GM19193 (cell line): Measurements from ENCODE around the gene MMP12.

Experiments
- POLR2A ChIP-seq: IDR thresholded peaks from 4 replicates; pipeline ENCODE4 v1.6.1; 2011; ENCODE audit not compliant: insufficient read depth, insufficient read length; ENCODE audit errors: extremely low read depth

The MMP12 gene

DNA sequence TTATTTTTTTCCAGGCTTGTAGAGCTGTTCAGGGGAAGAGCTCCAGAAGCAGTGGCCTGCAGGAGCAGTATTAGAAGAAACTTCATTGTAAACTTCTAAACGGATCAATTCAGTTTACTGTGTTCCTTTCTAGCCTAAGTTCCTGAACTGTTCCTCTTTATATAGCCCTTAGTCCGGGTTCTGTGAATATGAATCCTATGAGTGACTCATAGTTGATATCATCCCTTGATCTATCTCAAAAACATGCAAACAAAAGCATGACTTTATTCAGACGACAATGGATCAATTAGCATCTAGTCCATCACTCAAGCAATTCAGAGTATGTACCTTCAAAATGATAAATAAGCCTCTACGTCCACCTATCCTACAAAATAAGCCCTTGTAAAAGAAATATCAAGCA, at the start of gene MMP12:
MMP12 (minus strand) TSS at position 131 of the 400 bp plus-strand sequence; CDS start at position 86, 45 bp downstream.
- TF ChIP-seq POLR2A = no peak

DNA sequence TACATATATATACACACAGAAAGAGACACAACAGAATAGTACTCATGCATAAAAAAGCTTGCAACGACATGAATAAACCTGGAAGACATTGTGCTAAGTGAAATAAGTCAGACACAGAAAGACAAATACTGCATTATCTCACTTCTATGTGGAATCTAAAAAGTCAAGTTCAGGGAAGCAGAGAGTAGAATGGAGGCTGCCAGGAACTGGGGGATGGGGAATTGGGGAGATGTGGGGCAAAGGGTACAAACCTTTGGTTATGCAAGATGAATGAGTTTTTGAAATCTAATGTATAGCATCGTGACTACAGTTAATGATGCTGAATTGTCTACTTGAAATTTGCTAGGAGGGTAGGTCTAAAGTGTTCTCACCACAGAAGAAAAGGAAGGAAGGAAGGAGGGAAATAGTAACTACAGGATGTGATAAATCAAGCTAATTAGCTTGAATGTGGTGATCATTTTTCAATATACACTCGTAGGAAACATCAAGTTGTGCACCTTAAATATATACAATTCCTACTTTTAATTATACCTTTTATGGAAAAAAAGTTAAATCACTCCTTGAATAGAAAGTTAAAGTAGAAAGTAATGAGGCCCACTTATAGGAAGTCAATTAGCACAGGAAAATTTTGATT, 46.9 kb upstream of the MMP12 start:
- no peak for TF ChIP-seq POLR2A

DNA sequence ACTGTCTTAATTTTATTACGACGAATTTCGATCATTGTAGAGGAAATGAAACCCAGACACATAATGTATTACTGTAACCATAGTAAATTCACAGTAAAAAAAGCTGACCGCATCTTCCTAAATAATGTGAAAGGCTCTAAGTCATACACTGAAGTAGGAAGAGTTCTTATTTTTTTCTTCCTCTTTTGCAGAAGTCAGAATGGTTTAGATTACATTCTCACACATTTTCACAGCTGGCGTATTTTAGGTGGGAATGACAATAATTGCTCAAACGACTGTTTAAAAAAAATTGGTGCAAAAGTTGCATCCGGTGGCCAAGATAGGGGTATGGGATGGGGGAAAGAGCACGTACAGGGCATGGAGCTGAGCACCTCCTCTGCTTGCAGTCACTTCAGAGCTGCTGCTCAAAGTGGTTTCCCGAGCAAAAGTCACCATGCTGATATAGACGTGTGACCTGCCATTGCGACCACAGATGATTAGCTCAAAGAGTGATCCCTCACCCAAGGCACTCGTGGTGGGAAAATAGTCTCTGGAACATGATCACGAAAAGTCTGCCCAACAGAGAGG, 45.4 kb upstream of the MMP12 start:
- TF ChIP-seq POLR2A = no peak

DNA sequence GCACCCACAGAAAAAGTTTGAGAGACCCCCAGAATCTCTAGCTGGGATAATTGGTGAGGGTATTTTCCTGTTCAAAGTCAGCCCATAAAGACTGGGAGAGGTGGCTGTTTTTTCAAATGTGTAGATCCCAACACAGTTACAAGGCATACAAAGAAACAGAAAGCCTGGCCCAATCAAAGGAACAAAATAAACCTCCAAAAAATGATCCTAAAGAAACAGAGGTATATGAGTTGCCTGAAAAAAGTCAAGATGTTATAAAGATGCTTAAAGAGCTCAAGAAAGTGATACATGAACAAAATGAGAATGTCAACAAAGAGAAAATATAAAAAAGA, 40.2 kb upstream of the MMP12 start:
- TF ChIP-seq POLR2A = no peak

DNA sequence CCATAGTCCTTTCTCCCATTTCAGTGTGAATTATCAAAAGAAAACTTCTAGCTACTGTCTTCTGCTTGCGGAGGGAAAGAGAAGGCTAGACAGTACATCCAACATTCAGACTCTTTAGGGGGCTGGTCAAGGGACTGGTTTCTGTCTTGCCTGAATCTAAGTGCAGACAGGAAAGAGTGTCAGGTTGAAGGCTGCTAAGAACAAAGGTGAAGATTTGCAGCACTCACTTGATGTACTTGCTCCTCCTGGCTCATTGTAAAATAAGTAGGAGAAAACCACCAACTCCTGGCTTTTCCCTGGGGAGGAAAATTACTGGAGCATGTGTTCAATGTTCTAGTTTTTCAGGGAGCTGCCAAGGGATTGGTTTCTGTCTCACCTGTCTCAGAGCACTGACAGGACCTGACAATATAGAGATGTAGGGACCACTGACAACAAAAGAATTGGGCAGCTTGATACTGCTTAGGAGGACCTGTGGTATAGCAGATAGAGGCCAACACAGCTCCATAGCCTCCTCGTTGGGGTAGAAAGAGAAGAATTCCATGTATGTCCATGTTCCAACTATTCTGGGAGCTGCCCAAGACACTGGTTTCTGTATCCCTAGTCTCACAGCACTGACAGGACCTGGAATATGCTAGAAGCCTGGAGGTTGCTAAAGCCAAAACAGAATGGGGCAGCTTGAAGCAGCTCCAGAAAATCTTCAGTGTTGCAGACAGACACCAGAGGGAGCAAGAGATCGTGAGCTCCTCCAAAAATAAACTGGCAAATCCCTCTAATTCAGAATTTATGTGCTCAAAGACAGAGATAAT, 39.7 kb upstream of the MMP12 start:
- TF ChIP-seq POLR2A = no peak

DNA sequence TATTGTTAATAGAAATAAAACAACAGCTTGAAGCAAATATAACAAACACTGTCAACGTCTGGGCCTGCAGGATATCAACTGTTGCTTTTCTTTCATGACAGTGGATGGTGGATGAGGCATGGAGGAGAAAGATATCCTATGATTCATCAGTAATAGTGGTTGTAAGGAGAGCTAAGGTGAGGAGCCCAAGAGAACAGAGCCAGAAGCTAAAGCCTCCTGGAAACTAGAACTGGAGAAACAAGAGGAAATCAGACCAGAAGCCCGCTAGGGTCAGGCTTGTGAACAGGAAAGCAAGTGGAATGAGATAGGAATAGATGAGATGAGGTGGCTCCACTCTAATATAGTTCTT, 37.7 kb upstream of the MMP12 start:
- no peak for TF ChIP-seq POLR2A

DNA sequence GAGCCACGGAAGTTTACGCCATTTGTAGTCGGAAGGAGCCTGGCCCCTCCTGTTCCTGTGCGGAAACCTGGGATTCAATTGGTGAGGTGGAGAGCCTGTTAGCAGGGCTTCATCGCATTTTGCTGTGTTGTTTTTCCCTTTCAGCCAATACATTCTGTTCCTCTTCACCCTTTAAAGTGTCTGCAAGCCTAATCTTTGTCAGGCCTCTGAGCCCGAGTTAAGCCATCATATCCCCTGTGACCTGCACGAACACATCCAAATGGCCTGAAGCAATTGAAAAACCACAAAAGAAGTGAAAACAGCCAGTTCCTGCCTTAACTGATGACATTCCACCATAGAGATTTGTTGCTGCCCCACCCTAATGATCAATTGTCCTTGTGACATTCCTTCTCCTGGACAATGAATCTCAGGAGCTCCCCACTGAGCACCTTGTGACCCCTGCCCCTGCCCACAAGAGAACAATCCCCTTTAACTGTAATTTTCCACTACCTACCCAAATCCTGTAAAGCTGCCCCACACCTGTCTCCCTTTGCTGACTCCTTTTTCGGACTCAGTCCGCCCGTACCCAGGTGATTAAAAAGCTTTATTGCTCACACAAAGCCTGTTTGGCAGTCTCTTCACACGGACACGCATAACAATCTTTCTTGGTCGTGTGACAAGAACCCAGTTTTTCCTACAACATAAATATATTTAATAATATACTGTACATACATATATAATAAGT, 37.1 kb upstream of the MMP12 start:
- TF ChIP-seq POLR2A = no peak

DNA sequence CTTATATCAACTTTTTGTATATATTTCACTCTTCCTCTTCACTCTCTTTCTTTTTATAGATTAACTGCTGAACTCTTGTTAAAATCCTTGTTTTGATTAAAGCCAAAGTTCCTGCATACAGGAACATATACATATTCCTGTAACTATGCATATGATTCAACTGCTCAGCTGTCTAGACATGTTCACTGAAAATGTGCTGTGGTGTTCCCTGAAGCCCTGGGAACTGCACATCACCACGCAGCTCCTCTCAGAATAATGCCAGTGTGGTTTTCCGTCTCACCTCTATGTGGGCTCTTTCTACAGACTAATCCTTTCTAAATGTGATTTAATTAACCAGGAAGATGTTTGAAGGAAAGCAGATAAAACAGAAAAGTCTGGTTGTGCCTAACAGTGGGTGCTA, 25.6 kb upstream of the MMP12 start:
- no peak for TF ChIP-seq POLR2A

DNA sequence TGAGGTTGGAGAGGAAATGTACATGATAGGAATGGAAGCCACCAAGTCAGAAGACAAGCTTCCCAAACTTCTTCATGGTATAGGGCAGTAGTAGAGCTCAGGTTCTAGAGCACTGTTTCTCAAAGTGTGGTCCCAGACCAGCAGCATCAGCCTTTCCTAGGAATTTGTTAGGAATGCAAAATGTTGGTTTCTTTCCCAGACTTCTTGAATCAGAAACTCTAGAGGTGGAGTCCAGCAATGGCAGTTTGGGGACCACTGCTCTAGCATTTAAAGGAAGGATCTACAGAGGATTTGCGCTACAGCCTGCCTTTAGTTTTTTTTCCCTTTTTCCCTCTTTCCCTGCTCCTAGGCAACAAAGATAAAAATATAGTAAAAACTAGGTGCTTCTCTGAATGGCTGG, 17.0 kb upstream of the MMP12 start:
- TF ChIP-seq POLR2A = no peak

DNA sequence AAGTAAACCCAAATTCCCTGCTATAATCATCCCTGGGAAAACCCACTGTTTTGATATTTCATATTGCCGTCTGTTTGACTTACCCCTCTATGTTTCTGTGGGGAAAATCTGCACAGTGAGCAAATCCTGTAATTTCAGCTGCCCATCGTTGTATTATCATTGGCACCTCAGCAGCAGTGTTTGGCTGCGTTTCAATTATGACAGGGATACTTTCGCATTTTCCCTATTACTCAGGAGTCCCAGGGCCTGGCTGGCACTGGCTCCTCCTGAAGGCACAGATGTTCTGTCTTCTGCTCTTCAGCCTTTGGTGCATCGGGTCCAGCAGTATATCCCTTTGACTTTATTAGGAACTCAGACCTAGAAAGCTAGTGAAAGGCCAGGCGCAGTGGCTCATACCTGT, 12.2 kb upstream of the MMP12 start:
- TF ChIP-seq POLR2A = no peak

DNA sequence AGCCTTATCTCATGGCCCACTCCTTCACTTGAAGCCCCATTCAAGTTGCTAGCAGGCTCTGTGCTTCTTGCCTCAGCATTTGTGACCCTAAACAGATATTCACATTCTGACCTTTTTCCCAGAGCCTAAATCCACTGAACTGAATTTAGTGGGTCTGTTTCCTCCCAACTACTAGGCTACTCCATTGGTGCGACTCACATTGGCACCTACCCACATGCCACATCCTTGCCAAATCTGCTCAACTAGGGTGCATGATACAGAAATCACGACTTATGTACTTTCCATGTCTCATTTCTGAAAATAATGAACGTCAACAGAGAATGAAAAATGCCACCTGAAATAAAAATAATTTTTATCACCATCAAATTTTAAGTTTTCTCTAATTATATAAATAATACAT, 8.4 kb upstream of the MMP12 start:
- TF ChIP-seq POLR2A = no peak

DNA sequence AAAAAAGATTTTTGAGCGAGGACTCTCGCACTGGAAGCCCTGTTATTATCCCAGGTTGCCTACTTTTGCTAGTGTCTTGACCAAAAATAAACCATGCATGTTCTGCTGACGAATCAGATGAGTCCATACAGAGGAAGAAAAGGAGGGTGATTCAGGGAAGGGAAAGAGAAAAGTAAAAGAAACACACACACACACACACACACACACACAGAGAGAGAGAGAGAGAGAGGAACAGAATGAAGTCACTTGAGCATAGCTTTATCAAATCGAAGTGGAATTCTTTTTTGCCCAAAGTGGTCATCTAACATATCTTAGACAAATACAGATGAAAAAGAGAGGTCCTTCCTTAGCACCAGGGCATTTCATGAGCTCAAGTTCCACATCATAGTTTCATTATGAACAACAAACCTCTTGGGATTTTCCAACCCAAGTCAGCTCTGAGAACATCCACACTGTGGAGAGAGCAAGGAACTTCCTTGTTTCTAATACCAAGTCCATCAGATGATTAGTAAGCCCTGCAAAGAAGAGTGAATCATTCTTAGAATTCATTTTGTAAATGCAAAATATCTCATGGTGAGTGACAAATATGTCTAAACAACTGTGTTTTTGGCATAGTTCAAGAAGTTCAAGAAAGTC, 7.7 kb upstream of the MMP12 start:
- TF ChIP-seq POLR2A = no peak

DNA sequence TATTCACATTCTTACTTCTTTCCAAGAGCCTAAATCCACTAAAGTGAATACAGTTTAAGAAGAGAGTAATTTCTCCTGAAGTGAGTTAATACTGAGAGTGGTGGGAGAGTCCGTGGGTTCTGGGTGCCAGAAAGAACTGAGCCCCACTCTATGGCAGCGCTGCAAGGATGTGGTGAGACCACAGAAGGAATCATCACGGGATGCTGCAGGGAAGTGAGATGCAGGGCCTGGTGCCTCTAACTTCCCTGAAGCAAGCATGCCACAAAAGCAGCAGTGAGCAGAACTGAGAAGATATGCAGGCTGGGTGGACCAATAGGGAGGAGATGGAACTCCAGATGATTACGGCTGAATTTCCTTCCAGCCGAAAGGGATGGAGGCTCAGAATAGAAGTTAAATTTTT, 5.0 kb upstream of the MMP12 start:
- TF ChIP-seq POLR2A = no peak

DNA sequence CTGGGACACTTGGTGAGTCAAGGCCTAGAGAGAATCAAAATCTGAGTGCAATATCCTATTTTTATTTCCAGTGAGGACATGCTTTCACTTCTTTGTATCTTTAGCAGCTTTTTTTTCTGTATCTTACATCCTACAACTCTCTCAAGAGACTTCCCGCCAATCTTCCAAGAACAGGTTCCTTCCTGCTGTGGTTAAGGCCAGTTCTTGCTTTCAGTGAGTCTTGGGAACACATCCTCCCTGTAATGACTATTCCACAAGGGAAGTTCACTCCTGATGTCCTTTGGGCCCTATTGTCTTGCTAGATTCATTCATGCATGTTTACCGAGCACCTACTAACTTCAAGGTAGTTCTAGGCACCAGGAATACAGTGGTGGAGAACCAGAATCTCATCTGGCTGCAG, 3.8 kb upstream of the MMP12 start:
- no peak for TF ChIP-seq POLR2A

DNA sequence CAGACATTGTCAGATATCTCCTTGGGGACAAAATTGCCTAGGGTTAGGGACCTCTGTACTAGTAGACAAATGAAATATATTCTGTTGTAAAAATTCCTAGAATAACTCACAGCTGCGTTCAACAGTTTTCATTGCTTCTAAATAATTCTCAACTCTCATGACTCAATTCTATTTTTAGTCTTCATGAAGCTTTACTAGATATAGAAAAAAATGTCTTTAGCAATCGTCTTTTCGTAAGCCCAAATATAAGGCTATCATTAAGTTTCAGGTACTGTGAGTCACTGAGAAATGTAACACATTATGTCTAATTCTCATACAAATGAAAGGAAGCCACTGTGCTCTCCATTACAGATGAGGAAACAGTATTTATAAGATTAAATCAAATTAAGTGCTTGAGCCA, 6.4 kb downstream of the MMP12 start:
- TF ChIP-seq POLR2A = no peak
